DMS 273 (cell line): ENCODE results near the gene BSPH1.
"Not testable (repeated sequence)": the region's sequence is repeated elsewhere in the genome, so short reads cannot be mapped to it uniquely, and the experiment has no call there.

Experiments used
- DNase-seq: peaks from one replicate; lab custom pipeline; 2025; ENCODE audit not compliant: unreplicated experiment; lab: John Stamatoyannopoulos, UW

BSPH1 gene

GRCh38 chr19:47992070-47992469, at the start of gene BSPH1:
BSPH1 (minus strand) TSS chr19:47992170; CDS start chr19:47992081, 89 bp downstream.
- no peak for DNase-seq

GRCh38 chr19:48036765-48037164, 44.8 kb upstream of the BSPH1 start:
- no peak for DNase-seq

GRCh38 chr19:48033604-48034003, 41.6 kb upstream of the BSPH1 start:
- no peak for DNase-seq

GRCh38 chr19:48030073-48030472, 38.1 kb upstream of the BSPH1 start:
- no peak for DNase-seq

GRCh38 chr19:48029431-48029830, 37.5 kb upstream of the BSPH1 start:
- DNase-seq = no peak

GRCh38 chr19:48025480-48025879, 33.5 kb upstream of the BSPH1 start:
- DNase-seq = no peak

GRCh38 chr19:48023518-48023917, 31.5 kb upstream of the BSPH1 start:
- no peak for DNase-seq

- no peak for DNase-seq
Observed at GRCh38 chr19:48023011-48023410, 31.0 kb upstream of the BSPH1 start.

- no peak for DNase-seq
Observed at GRCh38 chr19:48020686-48021085, 28.7 kb upstream of the BSPH1 start.

- no peak for DNase-seq
Observed at GRCh38 chr19:48010932-48011758, 19.2 kb upstream of the BSPH1 start.

- DNase-seq = peak; percentile 33
Observed at GRCh38 chr19:48006762-48007161, 14.8 kb upstream of the BSPH1 start.

- DNase-seq = no peak
Observed at GRCh38 chr19:48004236-48004635, 12.3 kb upstream of the BSPH1 start.

- no peak for DNase-seq
Observed at GRCh38 chr19:48000846-48001245, 8.9 kb upstream of the BSPH1 start.

- DNase-seq = no peak
Observed at GRCh38 chr19:47998800-47999199, 6.8 kb upstream of the BSPH1 start.

- no peak for DNase-seq
Observed at GRCh38 chr19:47996230-47996727, 4.3 kb upstream of the BSPH1 start.

- no peak for DNase-seq
Observed at GRCh38 chr19:47994209-47994802, 2.3 kb upstream of the BSPH1 start, which contains the start of gene ELSPBP1. ELSPBP1 (plus strand) TSS chr19:47994632; CDS start chr19:48008668, 14,036 bp downstream.

- DNase-seq = no peak
Observed at GRCh38 chr19:47991191-47991808, 670 bp downstream of the BSPH1 start.

GRCh38 chr19:47973529-47973928, 18.4 kb downstream of the BSPH1 start:
- no peak for DNase-seq

GRCh38 chr19:47955936-47956335, 36.0 kb downstream of the BSPH1 start:
- not testable (repeated sequence) for DNase-seq

GRCh38 chr19:47952132-47952531, 39.8 kb downstream of the BSPH1 start:
- not testable (repeated sequence) for DNase-seq

GRCh38 chr19:47949852-47950521, 42.0 kb downstream of the BSPH1 start:
- not testable (repeated sequence) for DNase-seq
